ENCODE data around the gene MPL.
A peak's percentile ranks its signal among the peaks of the same experiment; 100 is the strongest.

MPL gene

GRCh38 chr1:43337588-43337987 is at the start of gene MPL:
Gene MPL, plus strand, starts transcription at chr1:43337818. Its CDS starts 31 bp downstream, at chr1:43337849.
- Histone ChIP-seq H3K27me3 (ENCODE audit: insufficient read depth, low read length) (peaks cover 3% of the 10 kb centered on the region), H3K4me1 (ENCODE audit: insufficient read depth, low read length) (no peaks in the 10 kb centered on the region), H2AFZ (ENCODE audit: low read depth, low read length) (no peak within 1 kb of the TSS), H3K4me3 (ENCODE audit: low read length) (no peak within 1 kb of the TSS), H3K9me3 (ENCODE audit: low read length) (no peaks in the 10 kb centered on the region), H3K36me3 (ENCODE audit: insufficient read depth, low read length) (no peaks in the 10 kb centered on the region)

DNA sequence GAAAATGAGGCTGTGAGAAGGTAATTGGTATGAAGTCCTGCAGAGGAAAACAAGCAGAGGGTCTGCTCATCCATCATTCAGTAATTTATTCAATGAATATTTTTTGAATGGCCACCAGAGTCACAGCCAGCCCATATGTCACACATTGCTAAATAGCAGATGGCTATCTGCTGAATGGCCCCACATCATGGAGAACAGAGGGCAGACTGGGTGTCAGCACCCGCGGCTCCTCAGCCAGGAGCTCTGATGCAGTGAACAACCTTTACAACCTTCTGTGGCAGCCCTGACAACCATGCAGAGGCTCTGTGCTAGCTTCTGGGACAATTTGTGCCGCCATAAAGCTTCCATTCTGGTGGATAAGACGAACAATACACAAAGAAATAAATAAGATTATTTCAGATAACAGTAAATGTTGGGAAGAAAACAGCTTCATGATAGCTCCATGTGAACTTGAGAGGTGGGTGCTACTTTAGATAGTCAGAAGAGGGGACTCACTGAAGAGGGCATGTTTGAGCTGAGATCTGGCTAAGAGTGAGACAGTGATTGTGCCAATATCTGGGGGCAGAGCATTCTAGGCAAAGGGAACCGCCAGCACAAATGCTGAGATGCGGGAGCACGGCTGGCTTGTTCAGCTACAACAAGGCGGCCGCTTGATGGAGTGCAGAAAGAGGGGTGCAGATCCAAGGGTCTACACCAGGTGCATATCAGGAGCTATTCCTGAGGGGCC is 49.4 kb upstream of the MPL start:
- H2AFZ ChIP-seq (ENCODE audit: low read depth, low read length): no peak overlapping the region
- no peaks in the 10 kb centered on the region for H3K9me3 ChIP-seq (ENCODE audit: low read length)
- no peak overlapping the region for H3K4me3 ChIP-seq (ENCODE audit: low read length)
- no peaks in the 10 kb centered on the region for H3K4me1 ChIP-seq (ENCODE audit: insufficient read depth, low read length)
- peaks cover 2% of the 10 kb centered on the region for H3K27me3 ChIP-seq (ENCODE audit: insufficient read depth, low read length)
- no peaks in the 10 kb centered on the region for H3K36me3 ChIP-seq (ENCODE audit: insufficient read depth, low read length)

- H3K36me3 ChIP-seq (ENCODE audit: insufficient read depth, low read length): no peaks in the 10 kb centered on the region
- peaks cover 1% of the 10 kb centered on the region for H3K27me3 ChIP-seq (ENCODE audit: insufficient read depth, low read length)
- no peak overlapping the region for H2AFZ ChIP-seq (ENCODE audit: low read depth, low read length)
- H3K4me3 ChIP-seq (ENCODE audit: low read length): no peak overlapping the region
- H3K4me1 ChIP-seq (ENCODE audit: insufficient read depth, low read length): no peaks in the 10 kb centered on the region
- no peaks in the 10 kb centered on the region for H3K9me3 ChIP-seq (ENCODE audit: low read length)
Observed at GRCh38 chr1:43288785-43289706, 48.6 kb upstream of the MPL start.

DNA sequence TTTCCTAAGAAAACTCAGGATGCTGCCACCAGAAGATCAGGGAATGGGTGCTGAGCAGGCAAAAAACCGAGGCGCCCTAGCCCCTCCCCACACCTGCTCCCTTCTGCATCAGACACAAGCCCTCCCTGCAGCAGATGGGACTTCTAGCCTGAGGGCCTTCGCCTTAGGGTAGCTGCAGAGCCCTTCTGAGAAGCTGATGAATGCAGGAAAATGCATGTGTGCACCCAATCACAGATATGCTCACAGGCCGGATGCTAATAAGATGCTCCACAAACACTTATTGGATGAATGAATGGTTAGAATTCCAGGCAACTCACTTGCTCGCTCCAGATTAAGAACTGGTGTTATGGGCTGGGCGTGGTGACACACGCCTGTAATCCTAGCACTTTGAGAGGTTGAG is 45.4 kb upstream of the MPL start:
- Histone ChIP-seq H3K27me3 (ENCODE audit: insufficient read depth, low read length) (no peaks in the 10 kb centered on the region), H3K36me3 (ENCODE audit: insufficient read depth, low read length) (no peaks in the 10 kb centered on the region), H2AFZ (ENCODE audit: low read depth, low read length) (no peak overlapping the region), H3K4me1 (ENCODE audit: insufficient read depth, low read length) (peaks cover 17% of the 10 kb centered on the region), H3K9me3 (ENCODE audit: low read length) (no peaks in the 10 kb centered on the region), H3K4me3 (ENCODE audit: low read length) (no peak overlapping the region)

DNA sequence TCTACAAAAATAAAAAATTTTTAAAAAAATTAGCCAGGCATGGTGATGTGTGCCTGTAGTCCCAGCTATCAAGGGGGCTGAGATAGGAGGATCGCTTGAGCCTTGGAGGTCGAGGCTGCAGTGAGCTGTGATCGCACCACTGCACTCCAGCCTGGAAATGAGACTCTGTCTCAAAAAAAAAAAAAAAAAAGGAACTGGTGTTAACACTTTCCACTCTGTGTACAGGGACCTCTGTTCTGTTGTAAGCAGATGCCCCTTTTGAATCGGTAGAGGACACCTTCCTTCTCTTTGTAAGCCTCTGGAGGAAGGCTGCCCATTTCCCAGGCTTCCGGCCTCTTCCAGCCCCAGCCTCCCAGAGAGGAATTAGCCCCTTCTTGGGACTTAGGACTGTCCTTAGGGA is 44.9 kb upstream of the MPL start:
- H3K9me3 ChIP-seq (ENCODE audit: low read length): no peaks in the 10 kb centered on the region
- no peak overlapping the region for H2AFZ ChIP-seq (ENCODE audit: low read depth, low read length)
- H3K36me3 ChIP-seq (ENCODE audit: insufficient read depth, low read length): no peaks in the 10 kb centered on the region
- H3K4me3 ChIP-seq (ENCODE audit: low read length): no peak overlapping the region
- peaks cover 17% of the 10 kb centered on the region for H3K4me1 ChIP-seq (ENCODE audit: insufficient read depth, low read length)
- no peaks in the 10 kb centered on the region for H3K27me3 ChIP-seq (ENCODE audit: insufficient read depth, low read length)

DNA sequence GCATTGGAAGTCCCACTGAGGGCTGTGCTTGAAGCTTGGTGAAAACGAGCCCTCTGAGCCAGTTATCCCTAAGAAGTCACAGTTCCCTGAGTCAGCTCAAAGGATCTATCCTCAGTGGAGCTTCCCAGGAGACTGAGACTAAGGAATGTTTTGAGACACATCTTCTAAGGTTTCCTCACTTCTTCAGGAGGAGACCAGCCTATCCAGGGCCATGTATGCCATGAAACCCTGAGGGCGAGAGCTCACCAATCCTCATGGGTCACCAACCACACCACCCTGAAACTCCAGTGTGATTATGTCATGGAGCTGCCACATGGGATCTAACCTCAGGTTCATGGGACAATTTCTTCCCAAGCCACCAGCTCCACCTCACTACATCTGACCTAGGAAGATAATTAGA is 44.4 kb upstream of the MPL start:
- H3K4me3 ChIP-seq (ENCODE audit: low read length): no peak overlapping the region

GRCh38 chr1:43293896-43294760 is 43.5 kb upstream of the MPL start:
- no peaks in the 10 kb centered on the region for H3K36me3 ChIP-seq (ENCODE audit: insufficient read depth, low read length)
- H2AFZ ChIP-seq (ENCODE audit: low read depth, low read length): no peak overlapping the region
- no peaks in the 10 kb centered on the region for H3K27me3 ChIP-seq (ENCODE audit: insufficient read depth, low read length)
- no peaks in the 10 kb centered on the region for H3K9me3 ChIP-seq (ENCODE audit: low read length)
- H3K4me3 ChIP-seq (ENCODE audit: low read length): no peak overlapping the region
- peaks cover 17% of the 10 kb centered on the region for H3K4me1 ChIP-seq (ENCODE audit: insufficient read depth, low read length)

More for the DNA sequence above, 44.4 kb upstream of the MPL start:
- Histone ChIP-seq H3K36me3 (ENCODE audit: insufficient read depth, low read length) (no peaks in the 10 kb centered on the region), H3K9me3 (ENCODE audit: low read length) (no peaks in the 10 kb centered on the region), H2AFZ (ENCODE audit: low read depth, low read length) (no peak overlapping the region), H3K27me3 (ENCODE audit: insufficient read depth, low read length) (no peaks in the 10 kb centered on the region), H3K4me1 (ENCODE audit: insufficient read depth, low read length) (peaks cover 17% of the 10 kb centered on the region)

- Histone ChIP-seq H3K4me3 (ENCODE audit: low read length) (no peak overlapping the region), H2AFZ (ENCODE audit: low read depth, low read length) (no peak overlapping the region), H3K9me3 (ENCODE audit: low read length) (no peaks in the 10 kb centered on the region), H3K4me1 (ENCODE audit: insufficient read depth, low read length) (peaks cover 17% of the 10 kb centered on the region), H3K36me3 (ENCODE audit: insufficient read depth, low read length) (no peaks in the 10 kb centered on the region), H3K27me3 (ENCODE audit: insufficient read depth, low read length) (no peaks in the 10 kb centered on the region)
Observed at GRCh38 chr1:43294761-43295160, 42.9 kb upstream of the MPL start.

DNA sequence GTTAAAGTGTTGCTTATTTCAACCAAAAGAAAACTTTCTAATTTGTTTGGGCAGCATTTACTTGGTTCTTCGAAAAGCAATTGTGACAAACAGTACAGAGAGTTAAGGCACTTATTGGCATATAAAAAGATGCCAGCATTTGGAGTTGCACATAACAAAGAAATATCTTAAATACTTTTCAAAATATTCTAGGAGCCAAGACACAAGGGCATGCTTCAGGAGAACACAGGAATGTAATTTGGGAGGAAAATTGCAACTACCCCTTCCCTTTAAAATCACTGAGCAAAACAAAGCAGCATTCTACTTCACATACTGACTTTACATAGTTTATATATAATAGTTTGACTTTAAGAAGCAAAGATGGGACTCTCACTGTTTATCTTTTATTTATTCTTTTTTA is 41.4 kb upstream of the MPL start:
- Histone ChIP-seq H2AFZ (ENCODE audit: low read depth, low read length) (peak overlapping the region; percentile 52), H3K36me3 (ENCODE audit: insufficient read depth, low read length) (no peaks in the 10 kb centered on the region), H3K4me1 (ENCODE audit: insufficient read depth, low read length) (peaks cover 17% of the 10 kb centered on the region), H3K9me3 (ENCODE audit: low read length) (no peaks in the 10 kb centered on the region), H3K4me3 (ENCODE audit: low read length) (no peak overlapping the region), H3K27me3 (ENCODE audit: insufficient read depth, low read length) (no peaks in the 10 kb centered on the region)

DNA sequence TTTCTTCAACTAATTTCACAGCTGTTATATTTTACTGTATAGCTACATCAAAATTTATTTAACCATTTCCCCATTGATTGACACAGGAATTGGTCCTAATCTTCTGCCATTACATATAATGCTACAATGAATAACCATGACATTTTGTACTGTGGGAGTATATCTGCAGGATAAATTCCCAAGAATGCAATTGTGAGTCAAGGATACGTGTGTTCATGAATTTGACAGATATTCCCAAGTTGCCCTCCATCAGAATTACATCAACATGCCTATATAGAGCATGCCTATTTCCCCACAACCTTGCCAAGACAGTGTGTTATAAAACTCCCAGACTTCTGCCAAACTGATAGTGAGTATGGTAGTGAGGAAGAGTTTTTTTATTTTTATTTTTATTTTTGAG is 39.6 kb upstream of the MPL start:
- Histone ChIP-seq H3K4me3 (ENCODE audit: low read length) (no peak overlapping the region), H3K36me3 (ENCODE audit: insufficient read depth, low read length) (no peaks in the 10 kb centered on the region), H3K27me3 (ENCODE audit: insufficient read depth, low read length) (no peaks in the 10 kb centered on the region), H2AFZ (ENCODE audit: low read depth, low read length) (no peak overlapping the region), H3K4me1 (ENCODE audit: insufficient read depth, low read length) (peaks cover 17% of the 10 kb centered on the region), H3K9me3 (ENCODE audit: low read length) (no peaks in the 10 kb centered on the region)

DNA sequence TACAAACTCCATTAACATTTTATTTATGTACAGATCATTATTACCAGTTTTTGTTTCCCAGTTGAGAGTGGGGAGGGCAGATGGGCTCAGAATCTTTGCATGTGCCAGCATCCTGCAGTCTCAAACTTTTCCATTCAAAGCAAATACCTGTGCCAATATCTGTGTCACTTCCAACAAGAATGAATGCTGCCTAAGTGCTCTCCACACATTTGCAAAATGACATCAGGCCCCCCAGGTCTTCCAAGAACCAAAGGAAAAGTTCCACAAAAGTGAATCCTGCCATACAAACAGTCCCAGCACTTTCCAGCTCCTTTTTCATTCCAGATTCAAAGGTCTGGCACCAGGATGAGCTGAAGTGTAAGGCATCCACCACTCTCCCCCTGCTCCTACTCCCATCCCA is 38.5 kb upstream of the MPL start:
- no peak overlapping the region for H2AFZ ChIP-seq (ENCODE audit: low read depth, low read length)
- no peaks in the 10 kb centered on the region for H3K9me3 ChIP-seq (ENCODE audit: low read length)
- H3K4me3 ChIP-seq (ENCODE audit: low read length): no peak overlapping the region
- no peaks in the 10 kb centered on the region for H3K36me3 ChIP-seq (ENCODE audit: insufficient read depth, low read length)
- H3K4me1 ChIP-seq (ENCODE audit: insufficient read depth, low read length): peaks cover 17% of the 10 kb centered on the region
- H3K27me3 ChIP-seq (ENCODE audit: insufficient read depth, low read length): no peaks in the 10 kb centered on the region

- no peaks in the 10 kb centered on the region for H3K27me3 ChIP-seq (ENCODE audit: insufficient read depth, low read length)
- no peak within 1 kb of the TSS for H2AFZ ChIP-seq (ENCODE audit: low read depth, low read length)
- no peaks in the 10 kb centered on the region for H3K9me3 ChIP-seq (ENCODE audit: low read length)
- H3K36me3 ChIP-seq (ENCODE audit: insufficient read depth, low read length): no peaks in the 10 kb centered on the region
- peaks cover 10% of the 10 kb centered on the region for H3K4me1 ChIP-seq (ENCODE audit: insufficient read depth, low read length)
- no peak within 1 kb of the TSS for H3K4me3 ChIP-seq (ENCODE audit: low read length)
Observed at GRCh38 chr1:43300378-43301094, 37.1 kb upstream of the MPL start, which contains the start of gene TIE1. Gene TIE1, plus strand, starts transcription at chr1:43300982. Its CDS starts 90 bp downstream, at chr1:43301072.

All from neuron (in vitro differentiated cells).